ENCODE results near the gene ITGAE.

- TF ChIP-seq EZH2 (IDR thresholded peaks at IDR 0.05; ENCODE audit: insufficient read depth, poor library complexity, severe bottlenecking) (no peak), EZH2phosphoT487 (IDR thresholded peaks at IDR 0.05; ENCODE audit: insufficient read depth, low read depth) (no peak)
These were observed 44.8 kb upstream of the ITGAE start, which contains the start of gene NCBP3 for GRCh38 chr17:3845621-3846436.
